HG03378 (cell line): ENCODE data around the gene KLHL9.

Experiments used
- ATAC-seq: cut with Tn5 transposase; IDR thresholded peaks from one replicate; pipeline ENCODE4 v1.9.1; 2021; ENCODE audit warnings: mild to moderate bottlenecking, moderate library complexity; ENCODE audit not compliant: unreplicated experiment

KLHL9 gene

DNA sequence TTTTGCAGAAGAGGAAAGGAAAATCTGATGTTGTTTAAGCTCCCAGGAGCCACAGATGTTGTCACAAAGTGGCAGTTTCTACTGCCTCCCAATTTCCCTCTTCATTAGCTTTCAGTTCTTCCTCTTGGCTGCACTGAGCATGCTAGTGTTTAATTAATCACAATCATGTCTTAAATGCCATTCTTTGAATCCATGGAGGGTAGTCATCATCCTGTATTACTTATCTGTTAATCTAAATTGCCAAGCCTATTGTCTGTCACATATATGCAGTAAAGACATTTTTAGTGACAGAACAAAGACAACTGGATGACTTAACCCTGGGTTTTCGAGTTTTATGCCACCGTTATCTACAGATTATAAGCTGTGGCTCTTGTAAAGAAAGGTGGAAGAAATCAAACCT, 14.7 kb downstream of the KLHL9 start:
- no peak for ATAC-seq

DNA sequence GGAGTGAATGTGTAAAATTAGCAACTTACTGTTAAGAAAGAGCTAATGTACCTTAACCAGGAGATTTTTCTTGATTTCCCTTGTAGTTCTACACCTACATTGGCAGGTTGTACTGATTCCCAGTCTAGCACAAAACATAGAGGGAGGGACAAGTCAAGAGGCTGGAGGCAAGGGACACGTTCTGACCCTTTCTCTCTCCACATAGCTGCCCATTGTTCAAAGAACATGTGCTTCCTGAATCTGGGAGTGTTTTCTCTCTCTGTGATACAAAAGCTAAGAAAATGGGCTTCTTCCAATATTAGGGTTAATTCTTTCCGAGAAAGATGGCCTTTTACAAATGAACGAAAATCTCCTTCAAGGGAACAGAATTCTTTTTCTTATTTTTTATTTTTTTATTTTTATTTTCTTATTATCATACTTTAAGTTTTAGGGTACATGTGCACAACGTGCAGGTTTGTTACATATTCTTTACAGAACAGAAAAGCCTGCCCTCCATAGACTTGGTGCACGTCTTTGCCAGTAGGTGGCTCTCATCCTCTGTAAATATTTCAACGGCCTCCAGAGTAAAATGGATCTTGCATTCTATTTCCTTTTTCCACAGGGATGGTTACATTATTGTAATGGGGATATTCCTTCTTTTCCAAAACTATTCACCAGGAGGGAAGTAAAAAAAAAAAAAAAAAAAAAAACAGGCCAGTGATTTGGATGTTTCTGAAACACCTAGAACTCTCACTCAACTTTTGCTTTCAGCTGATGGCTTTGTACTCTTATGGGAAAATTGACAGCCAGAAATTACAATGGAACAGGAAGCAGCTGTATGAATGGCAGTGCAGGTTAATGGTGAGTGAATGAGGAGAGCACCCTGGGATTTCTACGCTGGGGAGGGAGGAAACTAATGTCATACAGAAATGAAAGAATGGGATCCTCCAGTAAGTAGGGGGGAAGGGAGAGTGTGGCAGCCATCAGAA, 17.0 kb downstream of the KLHL9 start:
- ATAC-seq, result peak; percentile 71

DNA sequence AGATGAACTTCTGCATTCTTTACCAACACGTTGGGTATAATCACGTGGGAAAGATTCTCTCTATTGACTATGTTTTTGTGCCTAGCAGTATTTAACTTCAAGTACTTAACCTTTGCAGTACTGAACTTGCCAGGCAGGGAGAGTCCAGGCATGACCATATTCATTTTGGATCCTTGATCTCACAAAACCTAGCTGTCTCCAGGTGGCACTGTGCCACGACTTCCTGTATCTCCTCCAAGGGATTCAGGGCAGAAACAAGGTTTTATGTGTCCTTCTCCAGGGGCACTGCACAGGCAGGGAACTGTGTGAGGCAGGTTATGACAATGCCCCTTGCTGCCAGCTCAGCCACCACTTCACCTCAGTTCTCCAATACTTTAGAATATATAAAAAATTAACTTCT, 18.3 kb downstream of the KLHL9 start:
- no peak for ATAC-seq

DNA sequence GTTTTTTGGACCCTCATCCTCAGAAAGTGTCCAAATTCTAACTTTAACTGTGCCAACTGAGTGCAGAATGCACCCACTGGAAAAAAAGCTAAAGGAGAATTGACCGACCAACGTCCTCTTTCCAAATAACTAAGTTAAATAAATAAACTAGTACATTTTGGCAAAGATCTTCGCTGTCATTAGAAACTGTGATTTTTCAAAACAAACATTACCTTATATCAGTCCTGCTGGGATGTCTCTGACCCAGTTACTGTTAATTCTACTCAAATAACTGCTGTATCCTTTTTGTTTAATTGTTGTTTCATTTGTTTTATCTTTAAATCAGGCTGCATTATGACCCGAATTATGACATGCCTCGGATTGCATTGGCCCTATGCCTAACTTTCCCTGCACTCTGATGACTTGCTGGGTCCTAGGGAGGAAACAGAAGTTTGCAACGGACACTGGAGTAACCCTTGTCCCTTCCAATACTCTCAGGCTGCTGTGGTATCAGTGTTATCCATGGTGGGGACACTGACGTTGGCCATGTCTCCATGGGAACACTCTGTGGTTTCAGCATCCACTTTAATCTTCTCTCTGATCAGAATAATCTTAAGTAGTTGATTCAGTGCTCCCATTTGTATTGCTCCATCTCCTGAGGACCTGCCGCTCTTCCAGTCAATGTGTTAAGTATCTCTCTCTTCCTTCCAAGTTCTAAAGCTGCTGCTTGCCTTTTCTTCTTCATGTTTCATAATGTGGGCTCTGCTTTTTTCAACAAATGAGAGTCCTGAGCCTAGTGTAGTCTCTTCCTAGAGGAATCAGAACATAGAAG, 19.0 kb downstream of the KLHL9 start:
- no peak for ATAC-seq

DNA sequence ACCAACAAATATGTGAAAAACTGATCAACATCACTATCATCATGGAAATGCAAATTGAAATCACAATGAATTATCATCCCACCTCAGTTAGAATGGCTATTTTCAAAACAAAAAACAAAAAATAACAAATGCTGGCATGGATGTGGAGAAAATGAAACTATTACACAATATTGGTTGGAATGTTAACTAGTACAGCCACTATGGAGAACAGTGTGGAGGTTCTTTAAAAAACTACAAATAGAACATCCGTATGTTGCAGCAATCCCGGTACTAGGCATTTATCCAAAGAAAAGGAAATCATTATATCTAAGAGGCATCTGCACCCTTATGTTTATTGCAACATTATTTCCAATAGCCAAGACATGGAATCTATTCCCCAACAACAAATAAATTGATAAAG, 21.1 kb downstream of the KLHL9 start:
- ATAC-seq, result no peak

- ATAC-seq, result no peak
Observed at GRCh38 chr9:21311889-21312288, 23.3 kb downstream of the KLHL9 start.

DNA sequence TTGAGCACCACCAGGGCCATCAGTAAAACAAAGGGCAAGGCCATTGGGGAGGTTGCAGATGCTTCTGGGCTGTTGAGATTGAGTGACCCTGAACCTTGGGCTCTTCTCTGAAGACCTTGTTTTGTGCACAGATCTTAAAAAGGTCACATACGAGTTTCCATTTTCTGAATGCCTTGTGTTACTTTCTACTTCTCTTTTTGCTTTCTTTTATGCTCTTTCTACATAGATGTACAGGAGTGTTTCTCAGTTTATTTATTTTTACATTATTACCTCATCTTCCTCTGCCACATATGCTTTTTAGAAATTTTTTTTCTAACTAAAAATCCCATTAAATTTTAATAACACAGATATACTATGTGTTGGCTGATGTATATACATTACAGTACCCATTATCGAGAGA, 30.0 kb downstream of the KLHL9 start, which contains the start of gene IFNA5:
TSS of gene IFNA5 (minus strand) at position 101 of the 400 bp plus-strand sequence. CDS start at position 44, 57 bp downstream.
- ATAC-seq, result no peak

- ATAC-seq, result no peak
Observed at GRCh38 chr9:21295992-21296391, 39.2 kb downstream of the KLHL9 start.

DNA sequence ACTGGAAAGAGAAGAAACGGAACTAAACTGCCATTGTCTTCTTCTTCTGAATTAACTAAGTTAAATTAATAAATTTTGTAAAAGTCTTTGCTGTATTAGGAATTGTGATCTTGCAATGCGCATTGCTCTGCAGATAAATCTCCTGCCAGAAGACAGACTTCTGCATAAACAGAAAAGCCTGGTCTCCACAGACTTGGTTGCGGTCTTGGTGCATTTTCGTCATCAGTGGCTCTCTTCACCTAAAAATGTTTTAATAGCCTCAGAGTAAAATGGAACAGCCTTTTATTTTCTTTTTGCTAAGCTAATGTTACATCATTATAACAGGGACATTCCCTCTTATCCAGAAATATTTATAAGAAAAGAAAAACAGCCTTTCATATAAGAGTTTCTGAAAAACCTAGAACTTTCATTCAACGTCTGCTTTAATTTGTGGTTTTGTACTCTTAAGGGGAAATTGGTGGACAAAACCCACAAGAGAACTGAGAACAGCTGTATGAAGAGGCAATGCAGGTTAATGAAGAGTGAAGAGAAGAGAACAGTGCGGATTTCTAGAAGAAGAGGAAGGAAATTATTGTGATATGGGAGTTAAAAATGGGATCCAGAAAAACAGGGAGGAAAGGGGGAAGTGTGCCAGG, 40.2 kb downstream of the KLHL9 start:
- ATAC-seq, result peak; percentile 66

- ATAC-seq, result peak; percentile 74
Observed at GRCh38 chr9:21294364-21294774, 40.8 kb downstream of the KLHL9 start.

DNA sequence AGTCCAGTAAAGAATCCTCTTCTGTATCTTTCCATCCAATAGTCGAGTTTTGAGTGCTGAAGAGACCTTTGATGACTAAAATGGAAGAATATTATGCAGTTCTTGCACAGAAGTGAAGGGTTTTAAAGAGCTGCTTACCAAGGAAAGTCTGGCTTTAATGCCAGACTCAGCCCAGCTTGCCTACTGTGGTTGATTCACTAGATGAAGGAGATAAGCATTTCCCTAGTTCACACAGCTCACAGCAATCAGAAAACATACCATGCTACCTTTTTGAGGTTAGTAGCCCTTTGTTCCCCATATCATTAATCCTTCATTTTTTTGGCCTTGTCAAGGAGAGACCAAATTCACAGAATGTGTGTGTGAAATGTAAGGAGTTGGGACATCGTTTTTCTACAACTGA, 45.4 kb downstream of the KLHL9 start:
- no peak for ATAC-seq

DNA sequence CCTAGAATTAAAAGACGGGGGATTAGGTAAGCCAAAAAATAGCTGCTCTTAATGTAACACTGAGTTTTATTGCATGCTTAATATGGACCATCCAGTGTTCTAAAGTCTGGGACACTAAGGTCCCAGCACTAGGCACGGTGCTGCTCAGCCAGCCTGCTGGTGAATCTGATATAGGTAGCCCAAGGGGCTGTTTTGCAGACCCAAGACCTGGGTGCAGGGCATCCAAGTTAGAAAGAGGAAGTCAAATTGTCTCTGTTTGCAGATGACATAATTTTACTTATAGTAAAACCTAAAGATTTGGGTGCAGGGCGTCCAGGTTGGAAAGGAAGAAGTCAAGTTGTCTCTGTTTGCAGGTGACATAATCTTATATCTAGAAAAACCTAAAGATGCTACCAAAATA, 47.9 kb downstream of the KLHL9 start:
- ATAC-seq, result no peak

DNA sequence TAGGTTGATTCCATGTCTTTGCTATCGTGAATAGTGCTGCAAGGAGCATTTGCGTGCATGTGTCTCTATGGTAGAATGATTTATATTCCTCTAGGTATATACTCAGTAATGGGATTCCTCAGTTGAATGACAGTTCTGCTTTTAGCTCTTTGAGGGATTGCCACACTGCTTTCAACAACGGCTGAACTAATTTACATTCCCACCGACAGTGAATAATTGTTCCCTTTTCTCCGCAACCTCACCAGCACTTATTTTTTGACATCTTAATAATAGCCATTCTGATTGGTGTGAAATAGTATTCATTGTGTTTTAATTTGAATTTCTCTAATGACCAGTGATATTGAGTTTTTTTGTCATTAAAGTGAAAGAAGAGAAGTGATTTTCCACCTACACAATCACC, 48.5 kb downstream of the KLHL9 start:
- ATAC-seq, result no peak

- no peak for ATAC-seq
Observed at GRCh38 chr9:21286099-21286498, 49.1 kb downstream of the KLHL9 start.

- ATAC-seq, result no peak
Observed at GRCh38 chr9:21281275-21281674, 53.9 kb downstream of the KLHL9 start.
